NAMALWA (cell line): ENCODE measurements around the gene ALKBH6.
"Not testable (repeated sequence)": the region's sequence is repeated elsewhere in the genome, so short reads cannot be mapped to it uniquely, and the experiment has no call there.

ENCODE experiments used
- DNase-seq: peaks from one replicate; pipeline ENCODE4 v3.0.0-alpha.2; 2015; ENCODE audit warnings: low spot score

The ALKBH6 gene

GRCh38 chr19:35992907-35993765 lies 20.9 kb downstream of the ALKBH6 start:
- no peak for DNase-seq

- no peak for DNase-seq
Measured at GRCh38 chr19:35991731-35992450, 22.1 kb downstream of the ALKBH6 start.

GRCh38 chr19:35990771-35991730 lies 23.0 kb downstream of the ALKBH6 start:
- no peak for DNase-seq

- DNase-seq = no peak
Measured at GRCh38 chr19:35990156-35990555, 23.9 kb downstream of the ALKBH6 start.

GRCh38 chr19:35988824-35989223 lies 25.2 kb downstream of the ALKBH6 start:
- DNase-seq = no peak

- no peak for DNase-seq
Measured at GRCh38 chr19:35987571-35987896, 26.5 kb downstream of the ALKBH6 start.

- peak; percentile 51 for DNase-seq
Measured at GRCh38 chr19:35986664-35987570, 27.1 kb downstream of the ALKBH6 start.

GRCh38 chr19:35986111-35986510 lies 27.9 kb downstream of the ALKBH6 start:
- DNase-seq = no peak

GRCh38 chr19:35983177-35983576 lies 30.8 kb downstream of the ALKBH6 start:
- no peak for DNase-seq

- not testable (repeated sequence) for DNase-seq
Measured at GRCh38 chr19:35980997-35981396, 33.0 kb downstream of the ALKBH6 start.

GRCh38 chr19:35978832-35979365 lies 35.1 kb downstream of the ALKBH6 start:
- DNase-seq = no peak

GRCh38 chr19:35978271-35978670 lies 35.7 kb downstream of the ALKBH6 start:
- no peak for DNase-seq

- DNase-seq = peak; percentile 86
Measured at GRCh38 chr19:35977446-35978222, 36.4 kb downstream of the ALKBH6 start.

- peak; percentile 49 for DNase-seq
Measured at GRCh38 chr19:35975608-35976214, 38.3 kb downstream of the ALKBH6 start.

- peak; percentile 33 for DNase-seq
Measured at GRCh38 chr19:35973487-35973886, 40.5 kb downstream of the ALKBH6 start.

GRCh38 chr19:35966771-35967170 lies 47.2 kb downstream of the ALKBH6 start:
- DNase-seq = no peak

- DNase-seq = no peak
Measured at GRCh38 chr19:35963514-35963913, 50.5 kb downstream of the ALKBH6 start.

- DNase-seq = no peak
Measured at GRCh38 chr19:35960432-35960972, 53.5 kb downstream of the ALKBH6 start.

GRCh38 chr19:35959968-35960320 lies 54.1 kb downstream of the ALKBH6 start:
- no peak for DNase-seq
